Measurements from ENCODE around the gene TPTE2. TPM values are rescaled to one million over a fixed set of nuclear protein-coding genes. Genes with fewer than 3 reads are reported as not detected.
"Not testable (repeated sequence)": the region's sequence is repeated elsewhere in the genome, so short reads cannot be mapped to it uniquely, and the experiment has no call there.

TPTE2 gene
- total RNA-seq (under 1 TPM in 1 of 2 donors, not detected in 1; 0.16 TPM), polyA plus RNA-seq (ENCODE audit: insufficient read length in 6 of 6) (under 1 TPM in 5 of 6 donors, not detected in 1; 0.16 to 0.52 (median 0.38) TPM)
- long read RNA-seq, donor 1: 0 reads
- long read RNA-seq, donor 2: 0 reads
- long read RNA-seq, donor 3: 0 reads
- long read RNA-seq, donor 4: 0 reads
- long read RNA-seq, donor 5: 0 reads
- long read RNA-seq, donor 6: 0 reads
- long read RNA-seq, donor 7: 0 reads
- long read RNA-seq, donor 8: 0 reads
- long read RNA-seq, donor 9: 0 reads
- long read RNA-seq, donor 10: 0 reads
- long read RNA-seq, donor 11: 0 reads
- long read RNA-seq, donor 12: 0 reads

GRCh38 chr13:19561127-19561582 lies at the start of gene TPTE2:
Gene TPTE2 (minus strand): TSS chr13:19561532. CDS start chr13:19503234, 58,298 bp downstream.
- H3K4me1 ChIP-seq; H3K4me3 ChIP-seq; ATAC-seq; H3K9me3 ChIP-seq; H3K36me3 ChIP-seq; intact Hi-C loops (cut with DNase I); H3K27ac ChIP-seq: not testable (repeated sequence)
- DNase-seq: peak in 1 of 4 donors; percentile 65
- H3K27me3 ChIP-seq: peaks cover 0 to 19% of the 10 kb centered on the region in 2 donors

- Histone ChIP-seq H3K27ac (no peak overlapping the region), H3K4me3 (no peak overlapping the region), H3K9me3 (peaks cover 0 to 6% of the 10 kb centered on the region in 2 donors), H3K4me1 (peaks cover 0 to 1% of the 10 kb centered on the region in 2 donors), H3K36me3 (no peaks in the 10 kb centered on the region), H3K27me3 (peaks cover 0 to 19% of the 10 kb centered on the region in 2 donors)
- TF ChIP-seq CTCF (IDR thresholded peaks at IDR 0.05): no peak
- ATAC-seq (no peak), DNase-seq (no peak)
- intact Hi-C loops (cut with DNase I): no loop called here
Observed at GRCh38 chr13:19607523-19608078, 46.3 kb upstream of the TPTE2 start.

- TF ChIP-seq CTCF (IDR thresholded peaks at IDR 0.05): no peak
Observed at GRCh38 chr13:19606737-19607136, 45.4 kb upstream of the TPTE2 start.

GRCh38 chr13:19606152-19606551 lies 44.8 kb upstream of the TPTE2 start:
- intact Hi-C loops (cut with DNase I): no loop called here
- peaks cover 0 to 34% of the 10 kb centered on the region in 2 donors for H3K27me3 ChIP-seq

More at GRCh38 chr13:19606737-19607136, 45.4 kb upstream of the TPTE2 start:
- Histone ChIP-seq H3K36me3 (no peaks in the 10 kb centered on the region), H3K27ac (no peak overlapping the region), H3K4me3 (no peak overlapping the region), H3K4me1 (peaks cover 0 to 10% of the 10 kb centered on the region in 2 donors), H3K9me3 (peaks cover 0 to 6% of the 10 kb centered on the region in 2 donors), H3K27me3 (peaks cover 0 to 28% of the 10 kb centered on the region in 2 donors)
- intact Hi-C loops (cut with DNase I): no loop called here
- DNase-seq (no peak), ATAC-seq (no peak)

More at GRCh38 chr13:19606152-19606551, 44.8 kb upstream of the TPTE2 start:
- H3K4me1 ChIP-seq: peaks cover 0 to 13% of the 10 kb centered on the region in 2 donors
- ATAC-seq: no peak
- TF ChIP-seq CTCF (IDR thresholded peaks at IDR 0.05): no peak
- no peaks in the 10 kb centered on the region for H3K36me3 ChIP-seq
- DNase-seq: no peak
- H3K9me3 ChIP-seq: peaks cover 0 to 6% of the 10 kb centered on the region in 2 donors
- H3K4me3 ChIP-seq: no peak overlapping the region
- no peak overlapping the region for H3K27ac ChIP-seq
